ENCODE data around the gene RBBP5.

The RBBP5 gene

GRCh38 chr1:205133287-205133686 lies 11.5 kb upstream of the RBBP5 start:
- no peak for DNase-seq (ENCODE audit: low read depth in 1 of 2, low spot score in 1 of 2)

- no peak for DNase-seq (ENCODE audit: low read depth in 1 of 2, low spot score in 1 of 2)
These were observed 7.8 kb upstream of the RBBP5 start for GRCh38 chr1:205129447-205130029.

- DNase-seq (ENCODE audit: low read depth in 1 of 2, low spot score in 1 of 2) = no peak
These were observed 6.3 kb upstream of the RBBP5 start for GRCh38 chr1:205128050-205128449.

- DNase-seq (ENCODE audit: low read depth in 1 of 2, low spot score in 1 of 2) = no peak
These were observed 5.9 kb upstream of the RBBP5 start for GRCh38 chr1:205127646-205128045.

GRCh38 chr1:205124726-205125125 lies 2.9 kb upstream of the RBBP5 start:
- DNase-seq (ENCODE audit: low read depth in 1 of 2, low spot score in 1 of 2) = no peak

- no peak for DNase-seq (ENCODE audit: low read depth in 1 of 2, low spot score in 1 of 2)
These were observed 708 bp upstream of the RBBP5 start for GRCh38 chr1:205122489-205122882.

- no peak for DNase-seq (ENCODE audit: low read depth in 1 of 2, low spot score in 1 of 2)
These were observed 3.0 kb downstream of the RBBP5 start for GRCh38 chr1:205118752-205119151.

GRCh38 chr1:205111354-205111753 lies 10.4 kb downstream of the RBBP5 start:
- no peak for DNase-seq (ENCODE audit: low read depth in 1 of 2, low spot score in 1 of 2)

GRCh38 chr1:205109711-205110110 lies 12.1 kb downstream of the RBBP5 start:
- no peak for DNase-seq (ENCODE audit: low read depth in 1 of 2, low spot score in 1 of 2)

- DNase-seq (ENCODE audit: low read depth in 1 of 2, low spot score in 1 of 2) = no peak
These were observed 12.5 kb downstream of the RBBP5 start for GRCh38 chr1:205109269-205109668.

- no peak for DNase-seq (ENCODE audit: low read depth in 1 of 2, low spot score in 1 of 2)
These were observed 13.3 kb downstream of the RBBP5 start for GRCh38 chr1:205108464-205108863.

- no peak for DNase-seq (ENCODE audit: low read depth in 1 of 2, low spot score in 1 of 2)
These were observed 14.5 kb downstream of the RBBP5 start for GRCh38 chr1:205107327-205107726.

GRCh38 chr1:205102404-205102803 lies 19.4 kb downstream of the RBBP5 start:
- DNase-seq (ENCODE audit: low read depth in 1 of 2, low spot score in 1 of 2) = no peak

- DNase-seq (ENCODE audit: low read depth in 1 of 2, low spot score in 1 of 2) = no peak
These were observed 23.5 kb downstream of the RBBP5 start for GRCh38 chr1:205098242-205098641.

GRCh38 chr1:205095422-205095821 lies 26.4 kb downstream of the RBBP5 start:
- DNase-seq (ENCODE audit: low read depth in 1 of 2, low spot score in 1 of 2) = no peak

- no peak for DNase-seq (ENCODE audit: low read depth in 1 of 2, low spot score in 1 of 2)
These were observed 30.6 kb downstream of the RBBP5 start for GRCh38 chr1:205091043-205091740.

GRCh38 chr1:205088341-205088740 lies 33.4 kb downstream of the RBBP5 start:
- no peak for DNase-seq (ENCODE audit: low read depth in 1 of 2, low spot score in 1 of 2)

GRCh38 chr1:205084360-205084759 lies 37.4 kb downstream of the RBBP5 start, which contains the start of gene TMEM81:
TMEM81 (minus strand) TSS chr1:205084460; CDS start chr1:205084320, 140 bp downstream.
- DNase-seq (ENCODE audit: low read depth in 1 of 2, low spot score in 1 of 2) = no peak

- no peak for DNase-seq (ENCODE audit: low read depth in 1 of 2, low spot score in 1 of 2)
These were observed 39.3 kb downstream of the RBBP5 start for GRCh38 chr1:205082431-205082830.

- DNase-seq (ENCODE audit: low read depth in 1 of 2, low spot score in 1 of 2) = no peak
These were observed 43.9 kb downstream of the RBBP5 start for GRCh38 chr1:205077934-205078311.

- no peak for DNase-seq (ENCODE audit: low read depth in 1 of 2, low spot score in 1 of 2)
These were observed 44.4 kb downstream of the RBBP5 start for GRCh38 chr1:205077158-205077933.

- no peak for DNase-seq (ENCODE audit: low read depth in 1 of 2, low spot score in 1 of 2)
These were observed 45.5 kb downstream of the RBBP5 start for GRCh38 chr1:205076245-205076761.

Measured in activated T-helper 1 cell treated with anti-CD3 and anti-CD28 coated beads, Interleukin-2, amount 50 U/mL, for 16 hours (primary cell).